GM21528 (cell line): ENCODE measurements around the gene GARRE1.

Experiments used
- ATAC-seq: cut with Tn5 transposase; IDR thresholded peaks from one replicate; pipeline ENCODE4 v1.9.1; 2021; ENCODE audit warnings: mild to moderate bottlenecking, moderate library complexity; ENCODE audit not compliant: unreplicated experiment, low FRiP score

Gene GARRE1

DNA sequence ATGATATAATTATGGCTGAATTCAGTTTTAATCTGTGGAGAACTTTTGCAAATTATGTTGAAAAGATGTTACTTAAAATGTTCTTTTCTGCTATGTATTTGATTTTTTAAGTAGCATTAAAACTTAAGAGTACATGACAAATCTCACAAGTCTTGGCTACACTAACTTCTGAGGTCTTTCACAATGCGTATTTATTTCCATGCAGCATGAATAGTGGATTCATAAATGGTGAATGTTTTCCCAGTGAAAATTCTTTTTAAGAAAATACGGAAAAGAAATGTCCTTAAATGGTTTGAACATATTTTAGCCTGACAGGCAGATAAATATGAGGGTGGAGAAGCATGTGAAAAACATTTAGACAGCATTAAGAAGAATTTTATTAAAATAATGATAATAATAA, 30.2 kb downstream of the GARRE1 start:
- no peak for ATAC-seq

DNA sequence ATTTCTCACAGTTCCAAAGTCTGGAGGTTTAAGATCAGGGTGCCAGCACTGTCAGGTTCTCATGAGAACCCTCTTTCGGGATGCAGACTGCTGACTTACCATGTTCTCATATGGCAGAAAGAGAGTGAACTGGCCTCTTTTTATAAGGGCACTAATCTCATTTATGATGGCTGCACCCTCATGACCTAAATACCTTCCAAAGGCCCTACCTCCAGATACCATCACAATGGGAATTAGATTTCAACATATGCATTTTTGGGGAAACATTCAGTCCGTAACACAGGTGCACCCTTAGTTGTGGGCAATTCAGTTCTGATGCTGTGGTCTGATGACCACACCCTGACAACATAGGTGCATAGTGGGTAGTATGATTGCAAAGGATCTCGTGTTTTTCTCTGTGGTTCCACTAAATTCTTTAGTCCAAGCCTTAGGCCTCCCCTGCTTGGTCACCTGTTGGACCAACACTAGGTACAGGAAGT, 33.3 kb downstream of the GARRE1 start:
- ATAC-seq, result no peak

DNA sequence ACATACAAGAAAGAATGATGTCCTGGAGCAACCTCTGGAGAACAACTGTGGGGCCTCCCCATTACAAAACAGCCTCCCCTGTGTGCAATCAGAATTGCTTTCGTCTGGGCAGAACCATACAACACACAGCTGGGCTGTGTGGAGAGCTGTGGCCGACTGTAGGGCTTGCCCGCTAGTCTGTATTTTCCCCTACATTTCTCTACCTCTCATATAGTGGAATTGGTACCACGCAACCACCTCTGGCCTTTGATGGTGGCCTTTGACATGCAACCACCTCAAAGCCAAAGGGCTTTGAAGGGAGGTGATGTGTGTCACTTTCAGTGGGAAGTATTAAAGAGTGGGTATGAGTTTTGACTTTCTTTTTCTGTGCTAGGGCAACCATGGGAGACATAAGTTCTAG, 34.0 kb downstream of the GARRE1 start:
- ATAC-seq, result no peak

DNA sequence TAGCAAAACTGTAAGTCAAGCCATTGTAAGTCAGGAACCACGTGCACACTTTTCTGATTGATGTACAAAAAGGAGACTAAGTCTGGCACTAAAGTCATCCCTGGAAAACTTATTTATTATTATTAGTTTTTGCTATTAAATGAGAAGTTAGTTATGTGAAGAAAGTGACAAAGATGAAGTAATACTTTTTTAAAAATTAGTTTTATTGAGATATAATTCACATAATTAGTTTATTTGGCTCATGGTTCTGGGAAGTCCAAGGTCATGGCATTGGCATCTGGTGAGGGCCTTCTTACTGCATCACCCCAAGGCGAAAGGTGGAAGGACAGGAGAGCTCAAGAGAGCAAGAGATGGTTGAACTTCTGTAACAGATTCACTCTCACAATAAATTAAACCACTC, 36.9 kb downstream of the GARRE1 start:
- no peak for ATAC-seq

DNA sequence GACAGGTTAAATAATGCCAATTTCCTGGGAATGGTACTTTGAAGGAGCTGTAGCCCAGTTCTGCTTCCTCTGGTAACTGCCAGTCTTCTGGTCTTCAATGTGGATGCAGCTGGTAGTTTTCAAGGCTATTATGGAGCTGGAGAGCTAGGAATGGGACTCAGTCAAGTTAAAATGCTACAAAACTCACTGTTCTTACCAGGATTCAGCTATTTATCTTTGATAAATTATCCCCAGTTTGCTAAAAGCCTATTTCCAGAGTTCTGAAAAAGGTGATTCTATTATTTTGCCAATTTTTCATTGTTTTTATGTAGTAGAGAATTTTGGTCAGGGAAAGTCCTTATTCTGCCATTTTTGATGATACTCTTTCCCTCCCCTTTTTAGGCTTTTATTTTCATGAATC, 40.7 kb downstream of the GARRE1 start:
- ATAC-seq, result no peak

DNA sequence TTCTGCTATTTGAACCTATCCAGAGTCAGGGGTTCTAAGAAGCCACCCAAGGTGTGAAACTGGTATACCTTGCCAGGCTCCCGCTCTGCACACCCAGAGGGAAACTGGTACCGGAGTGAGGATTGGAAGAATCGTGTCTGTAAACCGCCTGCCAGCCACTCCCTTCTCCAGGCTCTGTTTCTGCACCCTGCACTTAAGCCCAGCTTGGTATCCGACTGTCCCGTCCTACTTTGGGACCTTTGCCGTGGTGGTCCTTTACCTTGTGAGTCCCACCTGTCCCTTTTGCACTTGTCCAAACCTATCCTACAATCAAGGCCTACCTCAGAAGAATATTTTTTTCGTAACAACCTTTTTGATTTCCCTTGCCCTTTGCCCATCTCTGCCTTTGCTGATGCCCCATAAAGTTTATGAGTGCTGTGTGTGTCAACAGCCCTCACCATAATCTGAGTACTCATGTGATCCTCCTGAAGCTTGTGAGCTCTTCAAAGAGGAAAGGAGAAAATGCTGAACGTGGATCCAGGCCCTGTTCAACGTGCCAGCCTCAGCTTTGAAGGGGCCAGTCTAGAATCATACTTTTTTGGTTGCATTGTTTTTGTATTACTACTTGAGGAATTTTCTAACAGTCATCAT, 44.7 kb downstream of the GARRE1 start:
- ATAC-seq, result no peak

DNA sequence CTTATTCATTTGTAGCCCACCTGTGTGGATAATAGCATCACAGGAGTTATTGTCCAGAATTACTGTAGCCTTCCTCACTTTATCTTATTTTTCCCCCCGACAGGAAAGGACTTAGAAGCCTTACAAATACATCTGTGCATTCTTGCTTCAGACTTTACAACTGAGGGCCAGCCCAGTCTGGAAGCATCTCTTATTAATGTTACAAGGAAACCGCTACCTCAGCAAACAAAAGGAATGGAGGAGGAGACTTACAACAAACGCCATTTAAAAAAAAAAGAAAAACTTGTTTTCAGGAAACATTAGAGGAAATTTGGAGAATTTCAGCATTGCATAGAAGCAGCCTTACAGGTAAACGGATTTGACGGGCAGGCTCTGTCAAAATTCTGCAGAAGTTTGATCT, 45.2 kb downstream of the GARRE1 start:
- ATAC-seq, result no peak

DNA sequence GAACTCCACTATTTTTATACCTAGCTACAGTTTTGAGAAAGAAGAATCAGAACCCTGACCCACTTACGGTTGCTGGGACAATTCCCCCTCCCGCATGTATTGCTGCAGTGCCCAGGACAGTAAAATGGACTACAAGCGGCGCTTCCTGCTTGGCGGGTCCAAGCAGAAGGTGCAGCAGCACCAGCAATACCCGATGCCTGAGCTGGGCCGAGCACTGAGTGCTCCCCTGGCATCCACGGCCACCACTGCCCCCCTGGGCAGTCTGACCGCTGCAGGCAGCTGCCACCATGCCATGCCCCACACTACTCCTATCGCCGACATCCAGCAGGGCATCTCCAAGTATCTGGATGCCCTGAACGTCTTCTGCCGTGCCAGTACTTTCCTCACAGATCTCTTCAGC, 46.0 kb downstream of the GARRE1 start:
- ATAC-seq, result no peak

DNA sequence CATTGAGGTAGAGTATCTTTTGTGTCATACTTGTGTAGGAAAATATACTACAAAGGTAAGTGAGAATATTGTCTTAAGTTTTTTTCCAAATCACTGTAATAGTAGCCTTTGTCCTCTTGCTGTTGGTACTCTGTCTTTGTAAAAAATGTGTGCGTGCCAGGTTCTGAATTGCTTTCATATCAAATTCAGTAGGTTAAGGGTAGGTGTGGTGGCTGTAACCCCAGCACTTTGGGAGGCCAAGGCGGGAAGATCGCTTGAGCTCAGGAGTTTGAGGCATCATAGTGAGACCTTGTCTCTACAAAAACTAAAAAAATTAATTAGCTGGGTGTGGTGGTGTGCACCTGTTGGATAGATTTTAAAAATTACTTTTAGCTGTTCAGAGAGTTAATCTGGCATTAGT, 46.6 kb downstream of the GARRE1 start:
- no peak for ATAC-seq
